ENCODE data around the gene GLIPR1.
A peak's percentile ranks its signal among the peaks of the same experiment; 100 is the strongest.
"Not testable (repeated sequence)": the region's sequence is repeated elsewhere in the genome, so short reads cannot be mapped to it uniquely, and the experiment has no call there.

Gene GLIPR1

GRCh38 chr12:75476071-75476470 is 4.5 kb upstream of the GLIPR1 start:
- DNase-seq = no peak

- DNase-seq = no peak
Measured at GRCh38 chr12:75477137-75477536, 3.4 kb upstream of the GLIPR1 start.

- DNase-seq = no peak
Measured at GRCh38 chr12:75478116-75478794, 2.3 kb upstream of the GLIPR1 start.

GRCh38 chr12:75479963-75480461 is 543 bp upstream of the GLIPR1 start:
- no peak for DNase-seq

- no peak for DNase-seq
Measured at GRCh38 chr12:75481013-75481705, 604 bp downstream of the GLIPR1 start.

GRCh38 chr12:75481774-75482173 is 1.2 kb downstream of the GLIPR1 start:
- DNase-seq = no peak

- DNase-seq = no peak
Measured at GRCh38 chr12:75482646-75483045, 2.1 kb downstream of the GLIPR1 start.

GRCh38 chr12:75483431-75483830 is 2.9 kb downstream of the GLIPR1 start:
- DNase-seq = no peak

- not testable (repeated sequence) for DNase-seq
Measured at GRCh38 chr12:75484450-75484849, 3.9 kb downstream of the GLIPR1 start.

- no peak for DNase-seq
Measured at GRCh38 chr12:75487308-75487707, 6.8 kb downstream of the GLIPR1 start.

- no peak for DNase-seq
Measured at GRCh38 chr12:75488553-75488952, 8.0 kb downstream of the GLIPR1 start.

GRCh38 chr12:75489187-75489586 is 8.6 kb downstream of the GLIPR1 start:
- DNase-seq = no peak

- no peak for DNase-seq
Measured at GRCh38 chr12:75489613-75490210, 9.2 kb downstream of the GLIPR1 start.

- DNase-seq = no peak
Measured at GRCh38 chr12:75491169-75491568, 10.6 kb downstream of the GLIPR1 start.

GRCh38 chr12:75503459-75503858 is 22.9 kb downstream of the GLIPR1 start:
- DNase-seq = no peak

GRCh38 chr12:75503866-75504265 is 23.3 kb downstream of the GLIPR1 start:
- no peak for DNase-seq

- DNase-seq = no peak
Measured at GRCh38 chr12:75505706-75506312, 25.3 kb downstream of the GLIPR1 start.

- DNase-seq = no peak
Measured at GRCh38 chr12:75507086-75507485, 26.5 kb downstream of the GLIPR1 start.

- no peak for DNase-seq
Measured at GRCh38 chr12:75508159-75508558, 27.6 kb downstream of the GLIPR1 start.

- no peak for DNase-seq
Measured at GRCh38 chr12:75509621-75510020, 29.1 kb downstream of the GLIPR1 start.

GRCh38 chr12:75511116-75512048 is 30.8 kb downstream of the GLIPR1 start, which contains the start of gene KRR1:
Gene KRR1, minus strand, starts transcription at chr12:75511609. Its CDS starts 12 bp downstream, at chr12:75511597.
- DNase-seq = peak; percentile 49 to 99 (median 92)

- not testable (repeated sequence) for DNase-seq
Measured at GRCh38 chr12:75521224-75521623, 40.7 kb downstream of the GLIPR1 start.

All from C1 segment of cervical spinal cord (tissue), 14 donors.